DOHH2 (cell line): ENCODE measurements around the gene GABRG3.

ENCODE experiments used
- H3F3A ChIP-seq: fragments of 200-600 bp; sonication (generic), shearing (Covaris generic); 2 replicates; pipeline ENCODE4 v1.6.0; 2016; ENCODE audit warnings: antibody characterized with exemption, mild to moderate bottlenecking; ENCODE audit not compliant: control insufficient read depth, insufficient read depth
- H3K27ac ChIP-seq: fragments of 200-600 bp; sonication (generic); 2 replicates; pipeline ENCODE4 v1.5.1; 2014; ENCODE audit warnings: low read depth, mild to moderate bottlenecking, low read length, moderate library complexity
- H3K27me3 ChIP-seq: fragments of 200-600 bp; sonication (generic); 2 replicates; pipeline ENCODE4 v1.6.1; 2014; ENCODE audit warnings: mild to moderate bottlenecking, low read length, mixed read lengths; ENCODE audit not compliant: control insufficient read depth
- H3K36me3 ChIP-seq: fragments of 200-600 bp; sonication (generic); 2 replicates; pipeline ENCODE4 v1.6.1; 2014; ENCODE audit warnings: mild to moderate bottlenecking, low read length, moderate library complexity, mixed read lengths; ENCODE audit not compliant: control insufficient read depth
- H3K4me1 ChIP-seq: fragments of 200-600 bp; sonication (generic); 2 replicates; pipeline ENCODE4 v1.6.1; 2014; ENCODE audit warnings: mild to moderate bottlenecking, low read length, mixed read lengths; ENCODE audit not compliant: control insufficient read depth
- H3K4me2 ChIP-seq: fragments of 200-600 bp; sonication (generic); 2 replicates; pipeline ENCODE4 v1.6.0; 2014; ENCODE audit warnings: mild to moderate bottlenecking, low read length, moderate library complexity
- H3K4me3 ChIP-seq: fragments of 200-600 bp; sonication (generic); 2 replicates; pipeline ENCODE4 v1.5.1; 2014; ENCODE audit warnings: mild to moderate bottlenecking, low read length, mixed read lengths
- H3K79me2 ChIP-seq: fragments of 200-600 bp; sonication (generic); 2 replicates; pipeline ENCODE4 v1.6.1; 2014; ENCODE audit warnings: mild to moderate bottlenecking, low read length, mixed read lengths; ENCODE audit not compliant: control insufficient read depth
- H3K9me2 ChIP-seq: fragments of 200-600 bp; sonication (generic); replicated peaks from 2 replicates; pipeline ENCODE4 v1.6.1; 2014; ENCODE audit warnings: mild to moderate bottlenecking, low read length, mixed read lengths; ENCODE audit not compliant: control insufficient read depth
- H3K9me3 ChIP-seq: fragments of 200-600 bp; sonication (generic); 2 replicates; pipeline ENCODE4 v1.6.1; 2014; ENCODE audit warnings: antibody characterized with exemption, low read length, mixed read lengths; ENCODE audit not compliant: control insufficient read depth, insufficient read depth
- H4K20me1 ChIP-seq: fragments of 200-600 bp; sonication (generic); 2 replicates; pipeline ENCODE4 v1.6.0; 2014; ENCODE audit warnings: low read depth, mild to moderate bottlenecking, antibody characterized with exemption, low read length, moderate library complexity; ENCODE audit not compliant: control insufficient read depth, insufficient read depth
- EZH2phosphoT487 ChIP-seq: fragments of 200-600 bp; sonication (generic); IDR thresholded peaks from 2 replicates; pipeline ENCODE4 v1.6.1; 2017; ENCODE audit warnings: borderline replicate concordance, mild to moderate bottlenecking, antibody characterized with exemption, low read length, moderate library complexity, mixed read lengths
- TF ChIP-seq, protein P1 (sequence below): fragments of 200-600 bp; sonication (generic); IDR thresholded peaks from one replicate; pipeline ENCODE4 v1.5.1; 2014; ENCODE audit warnings: antibody characterized with exemption, mild to moderate bottlenecking, low read depth, low read length; ENCODE audit not compliant: poor library complexity, severe bottlenecking

GABRG3 gene

GRCh38 chr15:27268923-27269322, 297.9 kb downstream of the GABRG3 start:
- Histone ChIP-seq H3K9me2 (no peaks in the 10 kb centered on the region), H3K36me3 (no peaks in the 10 kb centered on the region), H3K4me1 (no peaks in the 10 kb centered on the region), H4K20me1 (no peaks in the 10 kb centered on the region), H3K9me3 (peaks cover 9% of the 10 kb centered on the region; the same call in 1 of the 2 replicates), H3K79me2 (no peaks in the 10 kb centered on the region), H3K4me2 (no peak overlapping the region), H3F3A (no peaks in the 10 kb centered on the region), H3K27ac (no peak overlapping the region), H3K27me3 (no peaks in the 10 kb centered on the region), H3K4me3 (no peak overlapping the region)
- no peak for TF ChIP-seq EZH2phosphoT487
- TF ChIP-seq, protein P1, sequence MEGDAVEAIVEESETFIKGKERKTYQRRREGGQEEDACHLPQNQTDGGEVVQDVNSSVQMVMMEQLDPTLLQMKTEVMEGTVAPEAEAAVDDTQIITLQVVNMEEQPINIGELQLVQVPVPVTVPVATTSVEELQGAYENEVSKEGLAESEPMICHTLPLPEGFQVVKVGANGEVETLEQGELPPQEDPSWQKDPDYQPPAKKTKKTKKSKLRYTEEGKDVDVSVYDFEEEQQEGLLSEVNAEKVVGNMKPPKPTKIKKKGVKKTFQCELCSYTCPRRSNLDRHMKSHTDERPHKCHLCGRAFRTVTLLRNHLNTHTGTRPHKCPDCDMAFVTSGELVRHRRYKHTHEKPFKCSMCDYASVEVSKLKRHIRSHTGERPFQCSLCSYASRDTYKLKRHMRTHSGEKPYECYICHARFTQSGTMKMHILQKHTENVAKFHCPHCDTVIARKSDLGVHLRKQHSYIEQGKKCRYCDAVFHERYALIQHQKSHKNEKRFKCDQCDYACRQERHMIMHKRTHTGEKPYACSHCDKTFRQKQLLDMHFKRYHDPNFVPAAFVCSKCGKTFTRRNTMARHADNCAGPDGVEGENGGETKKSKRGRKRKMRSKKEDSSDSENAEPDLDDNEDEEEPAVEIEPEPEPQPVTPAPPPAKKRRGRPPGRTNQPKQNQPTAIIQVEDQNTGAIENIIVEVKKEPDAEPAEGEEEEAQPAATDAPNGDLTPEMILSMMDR = no peak

DNA sequence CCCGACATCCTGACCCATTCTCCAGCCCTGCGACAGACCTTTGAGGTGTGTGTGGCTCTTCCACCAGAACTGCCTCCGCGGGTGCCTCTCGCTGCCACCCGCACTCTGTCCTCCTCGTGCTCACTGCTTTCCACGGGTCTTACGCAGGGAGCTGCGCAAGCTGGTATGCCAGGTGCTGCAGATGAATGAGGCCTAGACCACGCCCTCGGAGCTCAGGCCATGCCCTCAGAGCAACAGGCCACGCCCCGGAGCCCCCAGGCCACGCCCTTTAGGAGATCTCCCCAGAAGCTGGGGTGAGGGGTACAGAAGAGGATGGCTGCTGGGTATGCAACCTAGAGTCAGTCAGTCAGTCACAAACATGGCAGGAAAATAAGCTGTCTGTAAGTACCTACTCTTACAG, 300.3 kb downstream of the GABRG3 start:
- Histone ChIP-seq H3F3A (no peaks in the 10 kb centered on the region), H3K9me3 (peaks cover 11% of the 10 kb centered on the region; the same call in 1 of the 2 replicates), H4K20me1 (no peaks in the 10 kb centered on the region), H3K79me2 (no peaks in the 10 kb centered on the region), H3K4me1 (no peaks in the 10 kb centered on the region), H3K9me2 (no peaks in the 10 kb centered on the region), H3K4me3 (no peak overlapping the region), H3K27ac (no peak overlapping the region), H3K4me2 (no peak overlapping the region), H3K36me3 (no peaks in the 10 kb centered on the region), H3K27me3 (no peaks in the 10 kb centered on the region)
- TF ChIP-seq, protein P1 = no peak
- TF ChIP-seq EZH2phosphoT487 = no peak

DNA sequence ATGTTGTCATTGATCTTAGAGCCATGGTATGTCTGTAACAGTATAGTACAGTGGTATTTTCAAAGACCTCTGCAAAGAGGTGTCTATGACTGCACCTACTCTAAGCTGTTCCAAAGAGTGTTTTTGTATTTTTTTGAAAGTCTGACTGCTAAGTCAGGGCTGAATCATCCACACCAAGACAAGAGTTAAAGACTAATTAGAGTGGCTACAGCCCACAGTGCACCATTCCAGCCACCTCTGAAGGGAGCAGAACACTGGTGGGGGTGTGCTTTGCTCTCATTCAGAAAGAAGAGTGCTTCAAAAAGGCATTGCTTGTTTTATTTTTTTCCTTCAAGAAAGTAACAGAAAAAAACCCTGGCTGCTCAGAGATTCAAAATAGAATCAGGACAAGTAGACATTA, 301.4 kb downstream of the GABRG3 start:
- Histone ChIP-seq H3F3A (no peaks in the 10 kb centered on the region), H3K4me1 (no peaks in the 10 kb centered on the region), H3K9me2 (no peaks in the 10 kb centered on the region), H3K4me3 (no peak overlapping the region), H3K27ac (no peak overlapping the region), H3K9me3 (peaks cover 11% of the 10 kb centered on the region; the same call in 1 of the 2 replicates), H3K4me2 (no peak overlapping the region), H4K20me1 (no peaks in the 10 kb centered on the region), H3K27me3 (no peaks in the 10 kb centered on the region), H3K79me2 (no peaks in the 10 kb centered on the region), H3K36me3 (no peaks in the 10 kb centered on the region)
- TF ChIP-seq, protein P1 = no peak
- TF ChIP-seq EZH2phosphoT487 = no peak

GRCh38 chr15:27273506-27273905, 302.5 kb downstream of the GABRG3 start:
- peaks cover 11% of the 10 kb centered on the region; the same call in 1 of the 2 replicates for H3K9me3 ChIP-seq
- no peaks in the 10 kb centered on the region for H3K27me3 ChIP-seq
- no peaks in the 10 kb centered on the region for H3K36me3 ChIP-seq
- H3K4me1 ChIP-seq = no peaks in the 10 kb centered on the region
- H3F3A ChIP-seq = no peaks in the 10 kb centered on the region
- TF ChIP-seq EZH2phosphoT487 = no peak
- TF ChIP-seq, protein P1 = no peak
- H3K4me3 ChIP-seq = no peak overlapping the region
- no peaks in the 10 kb centered on the region for H3K9me2 ChIP-seq
- no peak overlapping the region for H3K4me2 ChIP-seq
- H4K20me1 ChIP-seq = no peaks in the 10 kb centered on the region
- no peak overlapping the region for H3K27ac ChIP-seq
- H3K79me2 ChIP-seq = no peaks in the 10 kb centered on the region
